ENCODE results near the gene IL15RA.
"Not testable (repeated sequence)": the region's sequence is repeated elsewhere in the genome, so short reads cannot be mapped to it uniquely, and the experiment has no call there.

The IL15RA gene

GRCh38 chr10:5968681-5969453 lies 8.5 kb downstream of the IL15RA start:
- DNase-seq = no peak

GRCh38 chr10:5968037-5968680 lies 9.2 kb downstream of the IL15RA start:
- DNase-seq = no peak

- DNase-seq = no peak
These were observed 12.1 kb downstream of the IL15RA start for GRCh38 chr10:5965266-5965665.

- DNase-seq = no peak
These were observed 12.6 kb downstream of the IL15RA start for GRCh38 chr10:5964736-5965135.

- DNase-seq = no peak
These were observed 13.8 kb downstream of the IL15RA start for GRCh38 chr10:5963591-5963990.

GRCh38 chr10:5963071-5963470 lies 14.3 kb downstream of the IL15RA start:
- DNase-seq = no peak

- not testable (repeated sequence) for DNase-seq
These were observed 14.9 kb downstream of the IL15RA start for GRCh38 chr10:5962358-5962940.

- no peak for DNase-seq
These were observed 15.8 kb downstream of the IL15RA start for GRCh38 chr10:5961405-5962100.

- DNase-seq = not testable (repeated sequence)
These were observed 16.4 kb downstream of the IL15RA start for GRCh38 chr10:5960973-5961275.

- DNase-seq = no peak
These were observed 17.0 kb downstream of the IL15RA start for GRCh38 chr10:5960070-5960972.

- DNase-seq = no peak
These were observed 17.7 kb downstream of the IL15RA start for GRCh38 chr10:5959581-5960069.

GRCh38 chr10:5959142-5959541 lies 18.2 kb downstream of the IL15RA start:
- no peak for DNase-seq

GRCh38 chr10:5958675-5959074 lies 18.7 kb downstream of the IL15RA start:
- no peak for DNase-seq

- no peak for DNase-seq
These were observed 19.3 kb downstream of the IL15RA start for GRCh38 chr10:5958077-5958476.

- no peak for DNase-seq
These were observed 21.0 kb downstream of the IL15RA start for GRCh38 chr10:5956146-5956936.

- DNase-seq = no peak
These were observed 23.7 kb downstream of the IL15RA start for GRCh38 chr10:5953676-5954075.

- DNase-seq = no peak
These were observed 24.5 kb downstream of the IL15RA start for GRCh38 chr10:5952731-5953385.

- DNase-seq = no peak
These were observed 25.5 kb downstream of the IL15RA start for GRCh38 chr10:5951721-5952407.

GRCh38 chr10:5951167-5951711 lies 26.1 kb downstream of the IL15RA start:
- DNase-seq = no peak
